ENCODE results near the gene ACP7. TPM values are rescaled to one million over a fixed set of nuclear protein-coding genes. Genes with fewer than 3 reads are reported as not detected.

Gene ACP7
- total RNA-seq, 1 donor = not detected

- DNase-seq (ENCODE audit: low read depth) = no peak
- TF ChIP-seq CTCF (IDR thresholded peaks at IDR 0.05; ENCODE audit: insufficient read depth, low read depth, low read length) = no peak
- H3K4me3 ChIP-seq (ENCODE audit: low read depth, low read length) = no peak overlapping the region
These were observed 67.9 kb downstream of the ACP7 start for GRCh38 chr19:39152066-39152465.

GRCh38 chr19:39154100-39154628 is 70.0 kb downstream of the ACP7 start:
- H3K4me3 ChIP-seq (ENCODE audit: low read depth, low read length) = no peak overlapping the region
- no peak for DNase-seq (ENCODE audit: low read depth)
- TF ChIP-seq CTCF (IDR thresholded peaks at IDR 0.05; ENCODE audit: insufficient read depth, low read depth, low read length) = no peak

- TF ChIP-seq CTCF (IDR thresholded peaks at IDR 0.05; ENCODE audit: insufficient read depth, low read depth, low read length) = no peak
- no peak for DNase-seq (ENCODE audit: low read depth)
- no peak overlapping the region for H3K4me3 ChIP-seq (ENCODE audit: low read depth, low read length)
These were observed 70.5 kb downstream of the ACP7 start for GRCh38 chr19:39154629-39155100.

- no peak for TF ChIP-seq CTCF (IDR thresholded peaks at IDR 0.05; ENCODE audit: insufficient read depth, low read depth, low read length)
- no peak overlapping the region for H3K4me3 ChIP-seq (ENCODE audit: low read depth, low read length)
- no peak for DNase-seq (ENCODE audit: low read depth)
These were observed 71.0 kb downstream of the ACP7 start for GRCh38 chr19:39155114-39155700.

GRCh38 chr19:39155741-39156140 is 71.6 kb downstream of the ACP7 start:
- TF ChIP-seq CTCF (IDR thresholded peaks at IDR 0.05; ENCODE audit: insufficient read depth, low read depth, low read length) = no peak
- no peak for DNase-seq (ENCODE audit: low read depth)
- no peak overlapping the region for H3K4me3 ChIP-seq (ENCODE audit: low read depth, low read length)

GRCh38 chr19:39156326-39157230 is 72.4 kb downstream of the ACP7 start:
- H3K4me3 ChIP-seq (ENCODE audit: low read depth, low read length) = peak overlapping the region; percentile 27
- DNase-seq (ENCODE audit: low read depth) = peak; percentile 23
- TF ChIP-seq CTCF (IDR thresholded peaks at IDR 0.05; ENCODE audit: insufficient read depth, low read depth, low read length) = no peak

Data from fibroblast of villous mesenchyme (primary cell).